Upper lobe of left lung (tissue), 6 donors: ENCODE results near the gene LZTR1. TPM values are rescaled to one million over a fixed set of nuclear protein-coding genes. Genes with fewer than 3 reads are reported as not detected.

Source experiments
- ATAC-seq, 2 donors: fragments of 200-7000 bp; cut with Tn5 transposase; one replicate each; pipeline ENCODE4 v1.9.1; 2022; ENCODE audit warnings: mild to moderate bottlenecking in 2 of 2, moderate library complexity in 2 of 2; ENCODE audit not compliant: low FRiP score in 2 of 2
- DNase-seq, 2 donors: peaks; one replicate each; pipeline ENCODE4 v3.0.0-alpha.2; 2019 to 2020
- H3K27ac ChIP-seq, 4 donors: fragments of 200-600 bp; sonication (generic); one replicate each; pipeline ENCODE4 v1.5.1; 2016 to 2019
- H3K27me3 ChIP-seq, 4 donors: fragments of 200-600 bp; sonication (generic); one replicate each; pipeline ENCODE4 v1.5.1; 2017 to 2019
- H3K36me3 ChIP-seq, 4 donors: fragments of 200-600 bp; sonication (generic); one replicate each; pipeline ENCODE4 v1.5.1; 2016 to 2019
- H3K4me1 ChIP-seq, 4 donors: fragments of 200-600 bp; sonication (generic); one replicate each; pipeline ENCODE4 v1.5.1; 2018 to 2019
- H3K4me3 ChIP-seq, 4 donors: fragments of 200-600 bp; sonication (generic); one replicate each; pipeline ENCODE4 v1.5.1; 2017 to 2019; ENCODE audit warnings: mild to moderate bottlenecking in 2 of 4, moderate library complexity in 1 of 4
- H3K9me3 ChIP-seq, 4 donors: fragments of 200-600 bp; sonication (generic); one replicate each; pipeline ENCODE4 v1.5.1; 2018 to 2019
- CTCF ChIP-seq, 6 experiments: fragments of 450-650 bp in 4 of 6; fragments of 200-600 bp in 2 of 6; sonication (generic) in 2 of 6; IDR thresholded peaks; one replicate each; pipeline ENCODE4 v1.5.1; 2016 to 2019; ENCODE audit warnings: antibody characterized with exemption in 6 of 6
- EP300 ChIP-seq, 4 donors: sonication (generic); formaldehyde crosslinking; IDR thresholded peaks; one replicate each; pipeline ENCODE4 v1.5.1; 2017; ENCODE audit warnings: antibody characterized with exemption in 4 of 4, control low read depth in 2 of 4
- POLR2A ChIP-seq, 4 donors: fragments of 450-650 bp; IDR thresholded peaks; one replicate each; pipeline ENCODE4 v1.5.1; 2016 to 2017; ENCODE audit warnings: antibody characterized with exemption in 4 of 4, mild to moderate bottlenecking in 2 of 4
- POLR2AphosphoS5 ChIP-seq, 2 donors: sonication (generic); formaldehyde crosslinking; IDR thresholded peaks; one replicate each; pipeline ENCODE4 v1.5.1; 2017; ENCODE audit warnings: antibody characterized with exemption in 2 of 2
- whole genome bisulfite sequencing, 2 donors: methylation state at CpG; one replicate each; pipeline ENCODE4 v1.1.5; 2017 to 2018; 5-methylcytosine and 5-hydroxymethylcytosine counted together
- total RNA-seq, 6 donors: library from RNA; depleted of rRNA in 4 of 6; stranded (reverse); fragments of >200 nt in 4 of 6; gene quantifications; one replicate each; pipeline versions ENCODE4 v1.1.0 to v1.2.1, GENCODE V29; 2016 to 2021
- donor health status: DM: no; HTN: no; CAD: no; lungs with moderate emphysema.
- donor health status: DM: no; HTN: yes; CAD: no; lungs with severe emphysema.

The LZTR1 gene
- total RNA-seq, 6 donors from 2014 or later: 33.7 to 114 (median 63.2) TPM

DNA sequence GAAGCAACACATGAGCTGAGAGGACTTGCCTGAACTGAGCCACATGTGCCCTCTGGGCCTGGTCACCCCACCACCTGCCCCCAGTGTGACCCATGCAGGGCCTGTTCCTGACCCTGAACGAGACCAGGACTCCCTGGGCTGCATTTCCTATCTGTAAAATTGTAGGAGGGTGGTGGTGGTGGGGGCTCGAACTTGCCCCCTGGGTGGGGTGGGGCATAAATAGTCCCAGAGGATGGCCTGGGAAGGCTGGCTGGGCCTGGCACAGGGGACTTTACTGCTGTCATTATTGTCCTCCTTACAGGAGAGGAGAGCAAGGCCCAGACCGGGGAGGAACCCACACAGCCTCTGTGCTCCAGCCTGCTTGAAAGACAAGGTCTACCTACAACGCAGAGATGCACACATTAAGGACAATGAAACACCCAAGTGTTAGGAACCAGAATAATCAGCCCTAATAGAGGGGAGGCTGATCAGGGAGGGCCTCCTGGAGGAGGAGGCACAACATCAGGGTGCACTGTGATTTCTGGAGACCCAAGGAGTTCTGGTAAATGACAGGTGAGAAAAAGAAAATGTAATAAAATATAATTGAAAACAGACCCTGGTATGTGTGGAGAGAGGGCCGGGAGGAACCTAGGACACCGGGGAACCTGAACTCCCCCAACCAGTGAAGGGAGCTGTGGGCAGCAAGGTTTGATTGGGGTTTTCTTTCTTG lies 17.9 kb upstream of the LZTR1 start:
- Histone ChIP-seq H3K4me3 (peak overlapping the region in 3 of 4 donors; percentile 37 to 47 (median 38)), H3K27ac (no peak overlapping the region), H3K27me3 (peaks cover 0 to 10% (median 3%) of the 10 kb centered on the region in 4 donors), H3K9me3 (no peaks in the 10 kb centered on the region), H3K36me3 (no peaks in the 10 kb centered on the region), H3K4me1 (peaks cover 8 to 22% (median 9%) of the 10 kb centered on the region in 4 donors)
- no peak for ATAC-seq
- 51 to 61% methylated on average over 4 to 6 of the region's 6 CpGs for WGBS, 2 donors
- no peak for TF ChIP-seq EP300 (IDR thresholded peaks at IDR 0.05)
- TF ChIP-seq POLR2AphosphoS5 (IDR thresholded peaks at IDR 0.05): no peak
- TF ChIP-seq POLR2A (IDR thresholded peaks at IDR 0.05): no peak
- no peak for TF ChIP-seq CTCF (IDR thresholded peaks at IDR 0.05)
- DNase-seq: no peak

DNA sequence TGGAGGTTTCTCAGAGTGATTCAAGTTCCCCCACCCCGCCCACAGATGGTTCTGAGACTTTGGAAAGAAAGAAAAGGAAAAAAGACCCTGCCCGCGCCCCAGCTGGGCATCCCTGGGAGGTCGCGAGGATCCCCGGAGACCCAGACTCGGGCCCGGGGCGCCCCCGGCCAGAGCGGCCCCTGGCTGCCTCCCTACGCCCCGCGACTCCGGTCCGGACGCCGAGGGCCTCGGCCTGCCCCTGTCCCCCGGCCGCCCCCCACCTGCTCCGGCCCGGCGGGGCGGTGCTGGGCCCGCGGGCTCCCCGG lies 17.3 kb upstream of the LZTR1 start:
- Histone ChIP-seq H3K36me3 (no peaks in the 10 kb centered on the region), H3K4me3 (peak overlapping the region in 3 of 4 donors; percentile 37 to 47 (median 38)), H3K27ac (no peak overlapping the region), H3K9me3 (no peaks in the 10 kb centered on the region), H3K4me1 (peaks cover 8 to 22% (median 9%) of the 10 kb centered on the region in 4 donors), H3K27me3 (peaks cover 0 to 10% (median 3%) of the 10 kb centered on the region in 4 donors)
- no peak for ATAC-seq
- WGBS, 2 donors: 6 to 16% methylated on average over 5 to 21 of the region's 28 CpGs
- TF ChIP-seq POLR2A (IDR thresholded peaks at IDR 0.05) (no peak), EP300 (IDR thresholded peaks at IDR 0.05) (no peak), CTCF (IDR thresholded peaks at IDR 0.05) (no peak), POLR2AphosphoS5 (IDR thresholded peaks at IDR 0.05) (no peak)
- DNase-seq: no peak

DNA sequence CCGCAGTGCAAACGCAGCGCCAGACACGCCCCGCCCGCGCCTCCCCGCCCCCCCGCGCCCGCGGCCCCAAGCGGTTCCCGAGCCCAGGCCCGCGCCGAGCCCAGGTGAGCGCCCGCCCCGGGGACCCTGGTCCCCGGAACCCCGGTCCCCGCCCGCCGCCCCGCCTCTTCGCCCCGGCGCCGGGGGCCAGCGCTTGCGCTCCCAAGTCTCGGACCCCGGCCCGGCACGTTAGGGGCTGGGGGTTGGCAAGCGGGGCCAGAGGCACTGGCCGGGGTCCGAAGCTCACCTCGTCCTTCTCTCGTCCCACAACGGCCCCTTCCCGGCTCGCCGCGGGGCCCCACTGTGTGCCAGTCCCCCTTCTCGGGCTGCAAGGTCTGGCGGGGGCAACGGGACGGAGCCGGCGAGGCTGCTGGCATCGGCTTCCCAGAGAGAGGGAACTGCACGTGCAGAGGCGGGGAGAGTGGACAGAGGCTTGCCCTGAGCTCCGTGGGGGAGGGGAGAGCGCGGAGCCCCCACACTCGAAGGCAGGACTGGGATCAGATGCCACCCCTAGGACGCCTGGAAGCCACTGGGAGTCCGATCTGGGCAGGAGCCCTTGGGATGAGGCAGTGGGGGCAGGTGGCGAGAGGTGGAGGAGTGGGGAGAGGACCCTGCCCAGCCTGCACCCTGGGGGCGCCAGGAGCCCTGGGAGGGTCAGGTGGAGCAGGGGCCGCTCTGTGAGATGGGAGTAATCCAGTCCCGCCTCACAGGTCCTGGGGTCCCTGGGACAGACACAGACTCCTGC lies 16.8 kb upstream of the LZTR1 start:
- TF ChIP-seq POLR2AphosphoS5 (IDR thresholded peaks at IDR 0.05) (no peak), CTCF (IDR thresholded peaks at IDR 0.05) (no peak), EP300 (IDR thresholded peaks at IDR 0.05) (no peak), POLR2A (IDR thresholded peaks at IDR 0.05) (no peak)
- peaks cover 8 to 22% (median 9%) of the 10 kb centered on the region in 4 donors for H3K4me1 ChIP-seq
- peak overlapping the region in 3 of 4 donors; percentile 37 to 47 (median 42) for H3K4me3 ChIP-seq
- H3K36me3 ChIP-seq: no peaks in the 10 kb centered on the region
- no peak overlapping the region for H3K27ac ChIP-seq
- DNase-seq (peak in 1 of 2 donors; percentile 86), ATAC-seq (no peak)
- WGBS, 2 donors: 10 to 43% methylated on average over 13 to 27 of the region's 65 CpGs
- H3K9me3 ChIP-seq: no peaks in the 10 kb centered on the region
- H3K27me3 ChIP-seq: peaks cover 0 to 10% (median 3%) of the 10 kb centered on the region in 4 donors

DNA sequence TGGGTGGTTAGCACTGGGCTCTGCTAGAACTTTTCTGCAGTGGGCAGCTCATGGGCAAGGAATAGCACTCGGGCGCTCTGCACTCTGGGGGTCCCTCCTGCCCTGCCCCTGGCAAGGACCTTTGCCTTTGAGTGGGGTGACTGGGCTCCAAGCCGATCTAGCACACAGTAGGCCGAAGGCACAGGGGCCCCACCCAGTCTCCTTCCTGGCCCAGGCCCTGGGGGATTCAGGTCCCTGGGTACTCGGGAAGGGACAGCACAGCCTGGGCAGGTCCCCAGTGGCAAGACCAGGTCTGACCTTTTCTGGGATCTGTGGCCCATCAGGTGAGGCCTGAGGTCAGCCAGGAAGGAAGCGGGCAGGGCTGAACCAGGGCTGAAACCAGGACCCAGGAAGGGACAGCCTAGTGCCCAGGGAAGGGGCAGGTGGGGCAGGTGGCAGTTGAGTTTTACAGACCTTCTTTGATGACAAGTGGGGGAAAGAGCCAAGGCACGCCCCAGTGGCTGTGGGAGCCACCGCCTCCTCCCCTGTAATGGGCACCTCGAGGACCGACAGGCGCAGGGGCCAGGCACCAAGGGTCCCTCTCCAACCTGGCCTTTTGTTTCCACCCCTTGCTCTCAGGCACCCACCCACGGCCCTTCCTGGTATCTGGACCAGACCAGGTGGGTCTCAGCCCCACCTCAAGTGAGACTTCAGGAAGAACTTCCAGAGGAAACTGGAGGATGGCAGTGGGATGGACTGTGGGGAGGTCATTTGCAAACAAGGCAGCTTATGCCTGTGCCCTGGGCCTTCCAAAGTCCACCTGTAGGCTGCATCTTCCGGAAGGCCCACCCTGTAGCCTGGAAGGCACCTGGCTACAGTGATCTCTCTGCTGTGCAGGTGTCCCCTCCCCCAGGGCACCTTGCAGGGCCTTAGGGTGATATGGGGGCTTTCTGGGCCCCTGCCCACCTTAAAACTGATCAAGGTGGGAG lies 15.9 kb upstream of the LZTR1 start:
- Histone ChIP-seq H3K9me3 (no peaks in the 10 kb centered on the region), H3K27ac (no peak overlapping the region), H3K27me3 (peaks cover 0 to 10% (median 3%) of the 10 kb centered on the region in 4 donors), H3K4me3 (no peak overlapping the region), H3K4me1 (peaks cover 8 to 22% (median 9%) of the 10 kb centered on the region in 4 donors), H3K36me3 (no peaks in the 10 kb centered on the region)
- TF ChIP-seq EP300 (IDR thresholded peaks at IDR 0.05) (no peak), POLR2AphosphoS5 (IDR thresholded peaks at IDR 0.05) (no peak), CTCF (IDR thresholded peaks at IDR 0.05) (no peak), POLR2A (IDR thresholded peaks at IDR 0.05) (no peak)
- WGBS, 2 donors: 78 to 85% methylated on average over 9 to 12 of the region's 13 CpGs
- peak in 1 of 2 donors; percentile 59 for DNase-seq
- ATAC-seq: no peak
